ENCODE results near the gene BPGM.

DNA sequence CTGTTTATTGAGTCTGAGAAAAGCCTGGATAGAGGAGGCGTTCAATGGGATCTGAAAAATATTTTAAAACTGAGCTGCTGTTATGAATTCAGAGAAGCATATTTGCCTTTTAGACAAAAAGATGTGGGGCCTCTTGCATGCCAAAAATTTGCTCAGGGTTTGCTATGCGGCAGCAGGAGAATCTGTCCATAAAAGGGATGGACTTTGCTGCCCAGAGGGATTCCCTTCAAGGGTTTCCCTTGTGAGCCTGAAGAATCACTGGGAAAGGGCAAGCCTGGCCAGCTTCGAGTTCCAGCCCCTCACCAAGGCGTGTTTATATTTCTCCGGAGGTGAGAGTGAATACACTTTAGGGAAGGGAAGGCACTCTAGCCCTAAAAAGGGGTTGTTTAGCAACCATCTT is 77.2 kb downstream of the BPGM start:
- TF ChIP-seq GATA2 (IDR thresholded peaks at IDR 0.05; ENCODE audit: low read depth, low read length): no peak
- no peak for TF ChIP-seq GATA3 (IDR thresholded peaks at IDR 0.05; ENCODE audit: low read depth, low read length)
